AG09309 (cell line): ENCODE measurements around the gene AGAP1.

ENCODE experiments used
- DNase-seq: peaks from one replicate; pipeline ENCODE4 v3.0.0-alpha.2; 2010; ENCODE audit warnings: low read depth
- H3K4me3 ChIP-seq: 2 replicates; pipeline ENCODE4 v1.5.1; 2011; ENCODE audit warnings: mild to moderate bottlenecking, low read depth, low read length, moderate library complexity; ENCODE audit not compliant: control insufficient read depth
- TF ChIP-seq, protein P1 (sequence below): IDR thresholded peaks from 2 replicates; pipeline ENCODE4 v1.5.1; 2011; ENCODE audit warnings: mild to moderate bottlenecking, low read depth, low read length, inconsistent platforms; ENCODE audit not compliant: insufficient read depth, control insufficient read depth; ENCODE audit errors: missing control alignments

Gene AGAP1

GRCh38 chr2:235769046-235769445, 275.2 kb downstream of the AGAP1 start:
- no peak overlapping the region for H3K4me3 ChIP-seq
- DNase-seq, result no peak
- TF ChIP-seq, protein P1, sequence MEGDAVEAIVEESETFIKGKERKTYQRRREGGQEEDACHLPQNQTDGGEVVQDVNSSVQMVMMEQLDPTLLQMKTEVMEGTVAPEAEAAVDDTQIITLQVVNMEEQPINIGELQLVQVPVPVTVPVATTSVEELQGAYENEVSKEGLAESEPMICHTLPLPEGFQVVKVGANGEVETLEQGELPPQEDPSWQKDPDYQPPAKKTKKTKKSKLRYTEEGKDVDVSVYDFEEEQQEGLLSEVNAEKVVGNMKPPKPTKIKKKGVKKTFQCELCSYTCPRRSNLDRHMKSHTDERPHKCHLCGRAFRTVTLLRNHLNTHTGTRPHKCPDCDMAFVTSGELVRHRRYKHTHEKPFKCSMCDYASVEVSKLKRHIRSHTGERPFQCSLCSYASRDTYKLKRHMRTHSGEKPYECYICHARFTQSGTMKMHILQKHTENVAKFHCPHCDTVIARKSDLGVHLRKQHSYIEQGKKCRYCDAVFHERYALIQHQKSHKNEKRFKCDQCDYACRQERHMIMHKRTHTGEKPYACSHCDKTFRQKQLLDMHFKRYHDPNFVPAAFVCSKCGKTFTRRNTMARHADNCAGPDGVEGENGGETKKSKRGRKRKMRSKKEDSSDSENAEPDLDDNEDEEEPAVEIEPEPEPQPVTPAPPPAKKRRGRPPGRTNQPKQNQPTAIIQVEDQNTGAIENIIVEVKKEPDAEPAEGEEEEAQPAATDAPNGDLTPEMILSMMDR, result no peak

DNA sequence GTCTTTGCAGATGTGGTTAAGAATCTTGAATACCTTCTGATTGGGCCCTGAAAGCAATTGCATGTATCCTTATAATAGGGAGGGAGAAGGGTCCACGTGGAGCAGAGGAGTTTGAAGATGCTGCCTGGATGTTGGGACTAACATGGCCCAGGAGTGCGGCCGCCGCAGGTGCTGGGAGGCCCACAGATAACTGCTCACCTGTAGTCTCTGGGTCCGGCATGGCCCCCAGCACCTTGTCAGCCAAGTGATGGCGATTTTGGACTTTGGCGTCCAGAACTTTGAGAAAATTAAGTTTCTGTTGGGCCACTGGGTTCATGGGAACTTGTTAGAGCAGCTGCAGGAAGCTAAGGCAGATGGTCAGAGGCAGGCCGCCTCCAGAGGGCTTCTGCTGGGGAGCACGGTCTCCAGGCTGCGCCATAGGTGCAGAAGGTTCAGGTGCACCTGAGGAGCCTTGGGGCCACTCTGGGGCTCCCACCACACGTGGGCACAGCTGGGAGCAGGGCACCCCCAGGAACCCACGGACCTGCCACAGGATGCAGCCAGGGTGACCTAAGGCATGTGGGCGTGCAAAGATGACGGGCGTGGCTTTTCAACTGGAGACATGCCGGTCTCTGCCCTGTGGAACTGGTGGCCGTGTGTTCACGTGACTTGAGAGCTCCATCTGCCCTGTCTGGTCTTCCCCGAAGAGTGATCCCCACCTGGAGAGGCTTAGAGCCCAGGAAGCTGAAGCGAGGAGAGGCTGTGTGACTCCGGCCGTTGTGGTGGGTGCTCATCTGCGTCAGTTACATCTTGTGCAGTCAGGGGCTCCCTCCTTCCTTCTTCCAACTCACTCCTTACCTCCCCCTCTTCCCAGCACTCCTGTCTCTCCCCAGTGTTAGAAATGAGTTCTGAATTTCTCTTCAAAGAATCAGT, 277.3 kb downstream of the AGAP1 start:
- H3K4me3 ChIP-seq, result no peak overlapping the region
- no peak for DNase-seq
- TF ChIP-seq, protein P1, result no peak

DNA sequence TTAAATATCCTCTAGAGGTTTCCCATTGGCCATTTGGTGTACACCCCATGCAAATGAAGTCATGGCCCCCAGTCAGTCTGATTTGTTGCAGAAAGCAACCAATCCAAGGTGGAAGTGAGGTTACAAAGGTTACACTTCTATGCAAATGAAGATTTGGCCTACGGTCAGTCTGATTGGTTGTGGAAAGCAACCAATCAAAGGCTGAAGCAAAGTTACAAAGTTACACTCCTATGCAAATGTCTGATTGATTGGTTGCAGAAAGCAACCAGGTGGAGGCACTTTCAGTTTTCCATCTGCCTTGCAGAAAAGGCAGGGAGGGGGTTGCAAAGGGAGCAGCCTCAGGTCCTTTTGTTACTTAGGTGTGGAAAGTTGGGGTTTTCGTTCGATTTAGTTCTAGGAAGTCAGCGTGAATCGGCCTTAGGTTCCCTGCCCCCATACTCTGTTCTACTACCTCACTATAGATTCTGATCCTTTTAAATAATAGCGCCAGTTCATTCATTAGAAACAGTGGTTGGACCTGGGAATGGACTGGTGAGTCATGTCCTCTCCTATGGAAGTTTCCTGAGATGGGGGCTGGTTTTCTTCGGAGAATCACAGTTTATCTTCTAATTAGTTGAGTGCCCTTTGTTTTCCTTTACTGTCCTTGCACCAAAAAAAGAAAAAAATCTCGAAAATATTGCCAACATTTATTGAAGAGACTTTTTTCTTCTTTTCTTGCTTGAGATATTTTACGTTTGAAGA, 279.5 kb downstream of the AGAP1 start:
- TF ChIP-seq, protein P1, result no peak
- no peak for DNase-seq
- no peak overlapping the region for H3K4me3 ChIP-seq

- no peak overlapping the region for H3K4me3 ChIP-seq
- DNase-seq, result no peak
- TF ChIP-seq, protein P1, result no peak
Measured at GRCh38 chr2:235774153-235774870, 280.5 kb downstream of the AGAP1 start.

- TF ChIP-seq, protein P1, result no peak
- no peak for DNase-seq
- no peak overlapping the region for H3K4me3 ChIP-seq
Measured at GRCh38 chr2:235776531-235776930, 282.7 kb downstream of the AGAP1 start.

DNA sequence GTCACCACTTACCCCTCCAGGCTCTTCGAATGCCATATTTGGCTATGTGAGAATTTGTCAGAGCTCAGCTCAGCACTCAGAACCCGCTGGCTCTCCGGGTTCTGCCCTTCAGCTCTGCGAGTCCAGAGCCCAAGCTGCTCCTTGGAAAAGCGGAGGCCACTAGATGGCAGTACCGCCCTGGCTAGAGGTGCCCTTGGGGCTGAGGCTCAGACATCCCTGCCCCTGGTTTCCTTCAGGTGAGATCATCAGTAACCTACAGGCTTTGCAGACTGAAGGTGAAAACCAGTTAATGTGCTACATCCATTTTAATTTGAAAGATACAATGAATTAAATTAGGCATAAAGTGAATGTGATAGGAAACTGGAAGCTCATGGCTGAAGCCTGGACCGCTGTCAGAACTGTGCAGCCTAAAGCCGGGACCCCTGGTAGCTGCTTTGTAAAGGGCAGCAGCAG, 285.6 kb downstream of the AGAP1 start:
- no peak overlapping the region for H3K4me3 ChIP-seq
- peak; percentile 20 for DNase-seq
- TF ChIP-seq, protein P1, result peak; percentile 97
